K562 (cell line): Measurements from ENCODE around the gene KIF24. TPM values are rescaled to one million over a fixed set of nuclear protein-coding genes. Genes with fewer than 3 reads are reported as not detected.
A peak's percentile ranks its signal among the peaks of the same experiment; 100 is the strongest.

Experiments
- BCOR ChIP-seq: fragments of 450-650 bp; IDR thresholded peaks from 2 replicates; pipeline ENCODE4 v1.6.1; 2016
- C11orf30 ChIP-seq: fragments of 450-650 bp; IDR thresholded peaks from 2 replicates; pipeline ENCODE4 v1.6.1; 2016; ENCODE audit warnings: low read depth, mild to moderate bottlenecking
- CBX1 ChIP-seq: sonication (generic); IDR thresholded peaks from 2 replicates; pipeline ENCODE4 v1.6.1; 2016; ENCODE audit warnings: antibody characterized with exemption, low read depth, mild to moderate bottlenecking
- CBX3 ChIP-seq, 2 experiments: IDR thresholded peaks; 1 replicate in 1 of 2; 2 replicates in 1 of 2; pipeline ENCODE4 v1.6.1; 2012; ENCODE audit warnings: inconsistent platforms in 2 of 2, low read length in 2 of 2, borderline replicate concordance in 1 of 2, control low read depth in 1 of 2
- CSDE1 ChIP-seq, 2 experiments: fragments of 450-650 bp; IDR thresholded peaks; 2 replicates each; pipeline ENCODE4 v1.6.1; 2016; ENCODE audit warnings: mild to moderate bottlenecking in 1 of 2
- ETV5 ChIP-seq: sonication (generic); formaldehyde crosslinking; IDR thresholded peaks from 2 replicates; pipeline ENCODE4 v1.4.0; 2020; ENCODE audit warnings: low read depth, mild to moderate bottlenecking, missing genetic modification reagents
- FOXK1 ChIP-seq: sonication (generic); formaldehyde crosslinking; IDR thresholded peaks from 2 replicates; pipeline ENCODE4 v1.8.0; 2022; ENCODE audit warnings: missing genetic modification reagents, mild to moderate bottlenecking, borderline replicate concordance
- GABPB2 ChIP-seq: fragments of 250-450 bp; sonication (Bioruptor Pico); conservative IDR thresholded peaks from 2 replicates; pipeline ENCODE4 v1.5.1; 2021; ENCODE audit warnings: mild to moderate bottlenecking
- GTF2E2 ChIP-seq: fragments of 200-800 bp; sonication (Bioruptor generic); IDR thresholded peaks from 2 replicates; pipeline ENCODE4 v1.6.1; 2016; ENCODE audit warnings: missing genetic modification characterization, missing compliant biosample characterization
- MED1 ChIP-seq: sonication (generic); formaldehyde crosslinking; IDR thresholded peaks from 2 replicates; pipeline ENCODE4 v1.8.1; 2023; ENCODE audit warnings: missing genetic modification reagents, borderline replicate concordance
- POLR2H ChIP-seq: IDR thresholded peaks from 2 replicates; pipeline ENCODE4 v1.6.1; 2016; ENCODE audit warnings: missing genetic modification characterization, low read depth, mild to moderate bottlenecking, control low read depth, missing compliant biosample characterization, moderate library complexity
- SIN3A ChIP-seq, 2 experiments: fragments of 150-350 bp in 1 of 2; IDR thresholded peaks; 2 replicates each; pipeline ENCODE4 v1.6.1; 2011 to 2016; ENCODE audit warnings: borderline replicate concordance in 2 of 2, low read depth in 2 of 2, low read length in 2 of 2, mild to moderate bottlenecking in 2 of 2, moderate library complexity in 2 of 2; ENCODE audit not compliant: control insufficient read depth in 1 of 2
- SMAD1 ChIP-seq: fragments of 150-350 bp; IDR thresholded peaks from 2 replicates; pipeline ENCODE4 v1.6.1; 2014; ENCODE audit warnings: low read length, low read depth; ENCODE audit not compliant: partially characterized antibody
- ZFP1 ChIP-seq: fragments of 450-650 bp; formaldehyde crosslinking; IDR thresholded peaks from 2 replicates; pipeline ENCODE4 v1.4.0; 2020; ENCODE audit warnings: mild to moderate bottlenecking, mixed read lengths
- ZFP30 ChIP-seq: fragments of 250-450 bp; sonication (Bioruptor Pico); IDR thresholded peaks from 2 replicates; pipeline ENCODE4 v1.8.0; 2022; ENCODE audit warnings: moderate library complexity, mild to moderate bottlenecking, inconsistent platforms, borderline replicate concordance
- ZNF431 ChIP-seq: sonication (generic); formaldehyde crosslinking; IDR thresholded peaks from 2 replicates; pipeline ENCODE4 v1.8.0; 2022; ENCODE audit warnings: mild to moderate bottlenecking, missing genetic modification reagents
- ZNF584 ChIP-seq: fragments of 200-800 bp; sonication (Bioruptor generic); IDR thresholded peaks from 2 replicates; pipeline ENCODE4 v1.6.1; 2016; ENCODE audit warnings: low read depth, mild to moderate bottlenecking, missing genetic modification characterization, missing compliant biosample characterization
- polyA plus RNA-seq, 8 experiments: library from polyadenylated mRNA; depleted of rRNA in 4 of 8; stranded (reverse) in 5 of 8; unstranded in 3 of 8; fragments of >200 nt; fragmentation: Nextera tagmentation in 2 of 8; fragmentation: Illumina TruSeq in 1 of 8; extraction: Ambion mirVana in 2 of 8; extraction: Trizol in 1 of 8; gene quantifications; 2 replicates each; pipeline versions ENCODE4 v1.2.1 to v1.2.3, GENCODE V29; 2011 to 2014; ENCODE audit warnings: inconsistent platforms in 1 of 8, missing spikeins in 1 of 8
- total RNA-seq, 7 experiments: library from RNA; depleted of rRNA in 6 of 7; stranded (reverse); fragments of >200 nt in 6 of 7; fragmentation: Illumina TruSeq in 2 of 7; extraction: Trizol in 2 of 7; gene quantifications; 2 replicates each; pipeline versions ENCODE4 v1.2.1 to v1.2.3, GENCODE V29; 2011 to 2021; ENCODE audit warnings: low replicate concordance in 1 of 7
- TF ChIP-seq, protein P1 (sequence below): sonication (generic); formaldehyde crosslinking; IDR thresholded peaks from 2 replicates; pipeline ENCODE4 v1.8.0; 2023; ENCODE audit warnings: mild to moderate bottlenecking, missing genetic modification reagents
- TF ChIP-seq, protein P2 (sequence below): fragments of 450-650 bp; formaldehyde crosslinking; IDR thresholded peaks from 2 replicates; pipeline ENCODE4 v1.4.0; 2020; ENCODE audit warnings: mild to moderate bottlenecking, moderate library complexity
- TF ChIP-seq, protein P3 (sequence below): fragments of 250-450 bp; sonication (Bioruptor Pico); IDR thresholded peaks from 2 replicates; pipeline ENCODE4 v1.9.0; 2021; ENCODE audit warnings: mild to moderate bottlenecking, inconsistent platforms

Gene KIF24
- total and polyA plus RNA-seq, 9 of the 15 experiments (the other 6 are each of a cell fraction or from before 2014, with no cell fraction given), result 0.63 to 5.8 (median 4.4) TPM

DNA sequence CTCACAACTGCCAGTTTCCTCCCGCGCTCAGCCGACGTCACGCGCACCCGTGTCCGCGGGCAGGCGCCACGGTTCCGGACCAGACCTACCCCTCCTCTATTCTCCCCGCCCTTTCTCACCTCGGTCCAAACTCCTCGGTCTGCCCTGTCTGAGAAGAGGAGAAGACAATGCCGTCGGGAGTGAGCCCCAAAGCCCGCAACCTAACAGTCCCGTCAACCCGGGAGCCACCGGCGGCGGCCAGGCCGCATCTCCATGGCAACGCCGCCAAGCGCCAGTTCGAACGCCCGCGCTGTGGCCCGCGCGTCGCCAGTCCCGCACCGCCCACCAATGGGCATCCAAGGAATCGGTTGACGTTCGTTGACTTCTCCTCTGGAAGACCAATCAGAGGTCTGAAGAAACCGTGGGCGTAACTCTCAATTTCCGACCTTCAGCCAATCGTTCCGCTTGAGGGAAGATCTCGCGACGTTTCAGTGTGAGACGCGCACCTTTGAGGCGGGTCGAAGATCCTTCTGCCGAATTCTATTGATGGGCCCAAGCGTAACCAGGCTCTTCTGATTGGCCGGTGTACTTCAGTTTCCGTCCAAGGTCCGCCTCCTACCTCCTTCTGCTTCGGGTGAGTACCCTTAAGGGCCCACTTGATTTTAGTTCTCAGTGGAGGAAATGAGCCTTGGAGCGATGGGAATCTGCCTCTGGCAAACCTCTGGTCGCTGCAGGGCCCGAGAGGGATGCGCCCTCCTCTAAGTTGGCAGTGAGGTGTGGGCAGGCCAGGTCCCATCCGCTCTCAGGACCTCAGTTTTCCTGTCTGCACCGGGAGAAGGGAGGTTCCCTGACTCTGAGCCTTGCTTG, at the start of gene KIF24, which contains the start of gene NUDT2 (continued):
- TF ChIP-seq ETV5 (peak; percentile 33; the same call in 1 of the 2 replicates), CBX1 (0 out of 2 replicates have a peak, but pooled peaks have one; percentile 42), BCOR (no peak), SIN3A (IDR thresholded peaks at IDR 0.05; ENCODE audit: borderline replicate concordance in 2 of 2, control insufficient read depth in 1 of 2, low read depth in 2 of 2, low read length in 2 of 2) (peak in 1 of 2 experiments; percentile 80; a peak in 2 of 4 replicates), MED1 (CRISPR knock-in tag) (no peak), ZNF584 (no peak), C11orf30 (peak; percentile 43), ZFP1 (CRISPR knock-in tag) (no peak), SMAD1 (peak; percentile 10), CSDE1 (IDR thresholded peaks at IDR 0.05) (peak in 1 of 2 experiments; percentile 85; a peak in 2 of 4 replicates), POLR2H (tag) (peak; percentile 81), CBX3 (IDR thresholded peaks at IDR 0.05; ENCODE audit: borderline replicate concordance in 1 of 2, low read length in 2 of 2) (no peak), GABPB2 (CRISPR knock-in tag) (no peak), ZNF431 (CRISPR knock-in tag) (no peak; the same call in 1 of the 2 replicates), GTF2E2 (no peak), FOXK1 (0 out of 2 replicates have a peak, but pooled peaks have one; percentile 4), ZFP30 (CRISPR knock-in tag) (no peak)
- TF ChIP-seq, protein P1, sequence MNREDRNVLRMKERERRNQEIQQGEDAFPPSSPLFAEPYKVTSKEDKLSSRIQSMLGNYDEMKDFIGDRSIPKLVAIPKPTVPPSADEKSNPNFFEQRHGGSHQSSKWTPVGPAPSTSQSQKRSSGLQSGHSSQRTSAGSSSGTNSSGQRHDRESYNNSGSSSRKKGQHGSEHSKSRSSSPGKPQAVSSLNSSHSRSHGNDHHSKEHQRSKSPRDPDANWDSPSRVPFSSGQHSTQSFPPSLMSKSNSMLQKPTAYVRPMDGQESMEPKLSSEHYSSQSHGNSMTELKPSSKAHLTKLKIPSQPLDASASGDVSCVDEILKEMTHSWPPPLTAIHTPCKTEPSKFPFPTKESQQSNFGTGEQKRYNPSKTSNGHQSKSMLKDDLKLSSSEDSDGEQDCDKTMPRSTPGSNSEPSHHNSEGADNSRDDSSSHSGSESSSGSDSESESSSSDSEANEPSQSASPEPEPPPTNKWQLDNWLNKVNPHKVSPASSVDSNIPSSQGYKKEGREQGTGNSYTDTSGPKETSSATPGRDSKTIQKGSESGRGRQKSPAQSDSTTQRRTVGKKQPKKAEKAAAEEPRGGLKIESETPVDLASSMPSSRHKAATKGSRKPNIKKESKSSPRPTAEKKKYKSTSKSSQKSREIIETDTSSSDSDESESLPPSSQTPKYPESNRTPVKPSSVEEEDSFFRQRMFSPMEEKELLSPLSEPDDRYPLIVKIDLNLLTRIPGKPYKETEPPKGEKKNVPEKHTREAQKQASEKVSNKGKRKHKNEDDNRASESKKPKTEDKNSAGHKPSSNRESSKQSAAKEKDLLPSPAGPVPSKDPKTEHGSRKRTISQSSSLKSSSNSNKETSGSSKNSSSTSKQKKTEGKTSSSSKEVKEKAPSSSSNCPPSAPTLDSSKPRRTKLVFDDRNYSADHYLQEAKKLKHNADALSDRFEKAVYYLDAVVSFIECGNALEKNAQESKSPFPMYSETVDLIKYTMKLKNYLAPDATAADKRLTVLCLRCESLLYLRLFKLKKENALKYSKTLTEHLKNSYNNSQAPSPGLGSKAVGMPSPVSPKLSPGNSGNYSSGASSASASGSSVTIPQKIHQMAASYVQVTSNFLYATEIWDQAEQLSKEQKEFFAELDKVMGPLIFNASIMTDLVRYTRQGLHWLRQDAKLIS (CRISPR knock-in tag), result no peak
- TF ChIP-seq, protein P2, sequence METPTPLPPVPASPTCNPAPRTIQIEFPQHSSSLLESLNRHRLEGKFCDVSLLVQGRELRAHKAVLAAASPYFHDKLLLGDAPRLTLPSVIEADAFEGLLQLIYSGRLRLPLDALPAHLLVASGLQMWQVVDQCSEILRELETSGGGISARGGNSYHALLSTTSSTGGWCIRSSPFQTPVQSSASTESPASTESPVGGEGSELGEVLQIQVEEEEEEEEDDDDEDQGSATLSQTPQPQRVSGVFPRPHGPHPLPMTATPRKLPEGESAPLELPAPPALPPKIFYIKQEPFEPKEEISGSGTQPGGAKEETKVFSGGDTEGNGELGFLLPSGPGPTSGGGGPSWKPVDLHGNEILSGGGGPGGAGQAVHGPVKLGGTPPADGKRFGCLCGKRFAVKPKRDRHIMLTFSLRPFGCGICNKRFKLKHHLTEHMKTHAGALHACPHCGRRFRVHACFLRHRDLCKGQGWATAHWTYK (CRISPR knock-in tag), result no peak
- TF ChIP-seq, protein P3, sequence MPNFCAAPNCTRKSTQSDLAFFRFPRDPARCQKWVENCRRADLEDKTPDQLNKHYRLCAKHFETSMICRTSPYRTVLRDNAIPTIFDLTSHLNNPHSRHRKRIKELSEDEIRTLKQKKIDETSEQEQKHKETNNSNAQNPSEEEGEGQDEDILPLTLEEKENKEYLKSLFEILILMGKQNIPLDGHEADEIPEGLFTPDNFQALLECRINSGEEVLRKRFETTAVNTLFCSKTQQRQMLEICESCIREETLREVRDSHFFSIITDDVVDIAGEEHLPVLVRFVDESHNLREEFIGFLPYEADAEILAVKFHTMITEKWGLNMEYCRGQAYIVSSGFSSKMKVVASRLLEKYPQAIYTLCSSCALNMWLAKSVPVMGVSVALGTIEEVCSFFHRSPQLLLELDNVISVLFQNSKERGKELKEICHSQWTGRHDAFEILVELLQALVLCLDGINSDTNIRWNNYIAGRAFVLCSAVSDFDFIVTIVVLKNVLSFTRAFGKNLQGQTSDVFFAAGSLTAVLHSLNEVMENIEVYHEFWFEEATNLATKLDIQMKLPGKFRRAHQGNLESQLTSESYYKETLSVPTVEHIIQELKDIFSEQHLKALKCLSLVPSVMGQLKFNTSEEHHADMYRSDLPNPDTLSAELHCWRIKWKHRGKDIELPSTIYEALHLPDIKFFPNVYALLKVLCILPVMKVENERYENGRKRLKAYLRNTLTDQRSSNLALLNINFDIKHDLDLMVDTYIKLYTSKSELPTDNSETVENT, result no peak
